Central memory CD8-positive, alpha-beta T cell (primary cell): ENCODE measurements around the gene PLAC9.

Source experiments
- ATAC-seq: fragments of 150-1000 bp; cut with Tn5 transposase; replicated peaks from 2 replicates; pipeline ENCODE4 v1.10.0; 2022; ENCODE audit warnings: mild to moderate bottlenecking, moderate FRiP score, moderate number of reproducible peaks; ENCODE audit not compliant: poor library complexity, severe bottlenecking; ENCODE audit errors: extremely low read depth
- DNase-seq, 2 donors: peaks; one replicate each; pipeline ENCODE4 v3.0.0; 2021; ENCODE audit warnings: low spot score in 2 of 2
- H3K27ac Mint-ChIP-seq: one replicate; pipeline ENCODE4 v1.8.0; 2022; ENCODE audit warnings: low read depth, mild to moderate bottlenecking, moderate library complexity, mixed read lengths
- H3K27me3 Mint-ChIP-seq: one replicate; pipeline ENCODE4 v1.8.0; 2022; ENCODE audit warnings: mixed read lengths
- H3K36me3 Mint-ChIP-seq: one replicate; pipeline ENCODE4 v1.8.0; 2022; ENCODE audit warnings: mild to moderate bottlenecking, moderate library complexity, mixed read lengths; ENCODE audit not compliant: insufficient read depth
- H3K4me1 Mint-ChIP-seq: one replicate; pipeline ENCODE4 v1.8.0; 2022; ENCODE audit warnings: mixed read lengths
- H3K4me3 Mint-ChIP-seq: one replicate; pipeline ENCODE4 v1.8.0; 2022; ENCODE audit warnings: mild to moderate bottlenecking, moderate library complexity, mixed read lengths
- H3K9me3 Mint-ChIP-seq: one replicate; pipeline ENCODE4 v1.8.0; 2022; ENCODE audit warnings: mixed read lengths

The PLAC9 gene

GRCh38 chr10:80183436-80183835, 50.9 kb downstream of the PLAC9 start:
- Mint-ChIP-seq H3K9me3 (no peaks in the 10 kb centered on the region), H3K4me3 (no peak overlapping the region), H3K36me3 (peaks cover 29% of the 10 kb centered on the region), H3K4me1 (peaks cover 83% of the 10 kb centered on the region), H3K27ac (no peak overlapping the region), H3K27me3 (no peaks in the 10 kb centered on the region)
- ATAC-seq (no peak), DNase-seq (no peak)

GRCh38 chr10:80184291-80184690, 51.8 kb downstream of the PLAC9 start:
- no peak for ATAC-seq
- peaks cover 27% of the 10 kb centered on the region for H3K36me3 Mint-ChIP-seq

GRCh38 chr10:80185578-80186299, 53.2 kb downstream of the PLAC9 start:
- Mint-ChIP-seq H3K36me3 (peaks cover 18% of the 10 kb centered on the region), H3K4me3 (peak overlapping the region; percentile 43)
- ATAC-seq, result no peak

More at GRCh38 chr10:80184291-80184690, 51.8 kb downstream of the PLAC9 start:
- H3K27me3 Mint-ChIP-seq, result no peaks in the 10 kb centered on the region
- DNase-seq, result no peak
- peaks cover 83% of the 10 kb centered on the region for H3K4me1 Mint-ChIP-seq
- no peaks in the 10 kb centered on the region for H3K9me3 Mint-ChIP-seq
- no peak overlapping the region for H3K4me3 Mint-ChIP-seq
- peak overlapping the region; percentile 36 for H3K27ac Mint-ChIP-seq

GRCh38 chr10:80186364-80187012, 54.0 kb downstream of the PLAC9 start:
- ATAC-seq (no peak), DNase-seq (no peak)
- peak overlapping the region; percentile 43 for H3K4me3 Mint-ChIP-seq
- H3K4me1 Mint-ChIP-seq, result peaks cover 84% of the 10 kb centered on the region
- H3K27me3 Mint-ChIP-seq, result no peaks in the 10 kb centered on the region
- H3K9me3 Mint-ChIP-seq, result no peaks in the 10 kb centered on the region
- H3K36me3 Mint-ChIP-seq, result peaks cover 16% of the 10 kb centered on the region
- peak overlapping the region; percentile 79 for H3K27ac Mint-ChIP-seq

More at GRCh38 chr10:80185578-80186299, 53.2 kb downstream of the PLAC9 start:
- Mint-ChIP-seq H3K9me3 (no peaks in the 10 kb centered on the region), H3K27ac (peak overlapping the region; percentile 79), H3K4me1 (peaks cover 82% of the 10 kb centered on the region), H3K27me3 (no peaks in the 10 kb centered on the region)
- no peak for DNase-seq

GRCh38 chr10:80187060-80187459, 54.5 kb downstream of the PLAC9 start:
- DNase-seq (no peak), ATAC-seq (no peak)
- Mint-ChIP-seq H3K4me1 (peaks cover 84% of the 10 kb centered on the region), H3K4me3 (peak overlapping the region; percentile 64), H3K27ac (peak overlapping the region; percentile 79), H3K9me3 (no peaks in the 10 kb centered on the region), H3K27me3 (no peaks in the 10 kb centered on the region), H3K36me3 (peaks cover 13% of the 10 kb centered on the region)

GRCh38 chr10:80187465-80188409, 55.2 kb downstream of the PLAC9 start:
- Mint-ChIP-seq H3K4me3 (peak overlapping the region; percentile 64), H3K27ac (peak overlapping the region; percentile 79), H3K9me3 (no peaks in the 10 kb centered on the region), H3K4me1 (peaks cover 86% of the 10 kb centered on the region), H3K36me3 (peaks cover 13% of the 10 kb centered on the region), H3K27me3 (no peaks in the 10 kb centered on the region)
- peak; percentile 92 for ATAC-seq
- DNase-seq, result peak; percentile 58 to 79

- Mint-ChIP-seq H3K36me3 (peaks cover 10% of the 10 kb centered on the region), H3K4me3 (peak overlapping the region; percentile 64), H3K9me3 (no peaks in the 10 kb centered on the region), H3K4me1 (peaks cover 80% of the 10 kb centered on the region), H3K27me3 (no peaks in the 10 kb centered on the region), H3K27ac (peak overlapping the region; percentile 79)
- no peak for DNase-seq
- no peak for ATAC-seq
These were observed 56.2 kb downstream of the PLAC9 start for GRCh38 chr10:80188713-80189112.

GRCh38 chr10:80191589-80192270, 59.2 kb downstream of the PLAC9 start:
- H3K4me1 Mint-ChIP-seq, result peaks cover 72% of the 10 kb centered on the region
- H3K27ac Mint-ChIP-seq, result peak overlapping the region; percentile 86
- H3K4me3 Mint-ChIP-seq, result peak overlapping the region; percentile 61
- no peak for ATAC-seq
- H3K36me3 Mint-ChIP-seq, result peaks cover 15% of the 10 kb centered on the region
- no peaks in the 10 kb centered on the region for H3K27me3 Mint-ChIP-seq
- peak in 1 of 2 donors; percentile 23 for DNase-seq
- H3K9me3 Mint-ChIP-seq, result no peaks in the 10 kb centered on the region

GRCh38 chr10:80192553-80192952, 60.0 kb downstream of the PLAC9 start:
- no peak overlapping the region for H3K4me3 Mint-ChIP-seq
- H3K36me3 Mint-ChIP-seq, result peaks cover 11% of the 10 kb centered on the region
- ATAC-seq (no peak), DNase-seq (no peak)
- peaks cover 73% of the 10 kb centered on the region for H3K4me1 Mint-ChIP-seq
- H3K27me3 Mint-ChIP-seq, result no peaks in the 10 kb centered on the region
- H3K9me3 Mint-ChIP-seq, result no peaks in the 10 kb centered on the region
- H3K27ac Mint-ChIP-seq, result peak overlapping the region; percentile 86

GRCh38 chr10:80194373-80195045, 62.0 kb downstream of the PLAC9 start:
- ATAC-seq (no peak), DNase-seq (no peak)
- Mint-ChIP-seq H3K27ac (no peak overlapping the region), H3K9me3 (no peaks in the 10 kb centered on the region), H3K4me1 (peaks cover 59% of the 10 kb centered on the region), H3K4me3 (no peak overlapping the region), H3K36me3 (peaks cover 7% of the 10 kb centered on the region), H3K27me3 (no peaks in the 10 kb centered on the region)
